Lower leg skin (tissue), 3 donors: ENCODE data around the gene BRS3.

ENCODE experiments used
- POLR2A ChIP-seq, 2 donors: fragments of 450-650 bp; IDR thresholded peaks; one replicate each; pipeline ENCODE4 v1.6.1; 2016 to 2017; ENCODE audit warnings: antibody characterized with exemption in 2 of 2, mild to moderate bottlenecking in 1 of 2, moderate library complexity in 1 of 2
- TF ChIP-seq, protein P1 (sequence below), 3 donors: fragments of 450-650 bp; IDR thresholded peaks; one replicate each; pipeline ENCODE4 v1.5.1; 2016; ENCODE audit warnings: antibody characterized with exemption in 3 of 3, mild to moderate bottlenecking in 3 of 3, moderate library complexity in 2 of 3

DNA sequence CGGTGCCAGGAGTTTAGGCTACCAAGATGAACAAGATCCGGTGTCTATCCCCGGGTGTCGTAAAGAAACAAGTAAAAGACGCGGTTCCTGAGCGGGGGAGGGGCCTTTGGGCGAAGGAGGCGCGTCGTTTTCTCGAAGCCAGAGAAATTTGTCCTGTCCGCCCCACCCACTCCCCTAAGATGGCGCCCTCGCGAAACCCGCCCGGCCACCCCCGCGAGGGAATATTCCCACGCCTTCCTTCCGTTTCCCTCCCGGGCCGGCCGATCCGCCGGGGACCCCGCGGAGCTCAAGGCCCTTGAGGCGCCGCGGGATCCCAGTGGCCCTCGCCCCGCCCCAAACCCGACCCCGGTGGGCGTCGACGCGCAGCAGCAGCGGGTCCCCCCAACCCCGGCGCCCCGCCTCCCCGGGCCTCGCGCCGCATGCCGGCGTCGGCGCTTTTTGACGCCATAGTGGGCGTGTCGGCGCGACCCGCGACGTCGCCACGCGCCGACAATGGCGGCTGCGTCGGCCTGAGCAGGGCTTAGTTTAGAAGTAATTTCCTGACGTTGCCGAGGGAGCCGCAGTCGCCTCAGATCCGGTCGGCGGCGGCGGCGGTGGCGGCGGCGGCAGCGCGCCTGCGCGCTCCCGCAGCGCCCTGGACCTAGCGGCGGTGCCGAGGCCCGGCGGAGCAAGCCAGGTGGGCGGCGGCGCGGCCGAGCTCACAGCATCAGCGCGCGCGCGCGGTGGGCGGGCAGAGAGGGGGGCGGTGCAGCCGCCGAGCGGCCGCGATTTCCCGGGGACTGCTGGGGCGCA lies 9.2 kb downstream of the BRS3 start:
- TF ChIP-seq, protein P1, sequence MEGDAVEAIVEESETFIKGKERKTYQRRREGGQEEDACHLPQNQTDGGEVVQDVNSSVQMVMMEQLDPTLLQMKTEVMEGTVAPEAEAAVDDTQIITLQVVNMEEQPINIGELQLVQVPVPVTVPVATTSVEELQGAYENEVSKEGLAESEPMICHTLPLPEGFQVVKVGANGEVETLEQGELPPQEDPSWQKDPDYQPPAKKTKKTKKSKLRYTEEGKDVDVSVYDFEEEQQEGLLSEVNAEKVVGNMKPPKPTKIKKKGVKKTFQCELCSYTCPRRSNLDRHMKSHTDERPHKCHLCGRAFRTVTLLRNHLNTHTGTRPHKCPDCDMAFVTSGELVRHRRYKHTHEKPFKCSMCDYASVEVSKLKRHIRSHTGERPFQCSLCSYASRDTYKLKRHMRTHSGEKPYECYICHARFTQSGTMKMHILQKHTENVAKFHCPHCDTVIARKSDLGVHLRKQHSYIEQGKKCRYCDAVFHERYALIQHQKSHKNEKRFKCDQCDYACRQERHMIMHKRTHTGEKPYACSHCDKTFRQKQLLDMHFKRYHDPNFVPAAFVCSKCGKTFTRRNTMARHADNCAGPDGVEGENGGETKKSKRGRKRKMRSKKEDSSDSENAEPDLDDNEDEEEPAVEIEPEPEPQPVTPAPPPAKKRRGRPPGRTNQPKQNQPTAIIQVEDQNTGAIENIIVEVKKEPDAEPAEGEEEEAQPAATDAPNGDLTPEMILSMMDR (IDR thresholded peaks at IDR 0.05): no peak
- TF ChIP-seq POLR2A (IDR thresholded peaks at IDR 0.05): no peak
